Forelimb muscle (tissue), 1 donor: ENCODE results near the gene TUBA3D. TPM values are rescaled to one million over a fixed set of nuclear protein-coding genes. Genes with fewer than 3 reads are reported as not detected.
"Not testable (repeated sequence)": the region's sequence is repeated elsewhere in the genome, so short reads cannot be mapped to it uniquely, and the experiment has no call there.

Source experiments
- DNase-seq: peaks from one replicate; pipeline ENCODE4 v3.0.0-alpha.2; 2013; ENCODE audit warnings: low read depth
- polyA plus RNA-seq: library from polyadenylated mRNA; unstranded; fragments of 120-200 nt; gene quantifications from one replicate; pipeline ENCODE4 v1.2.1, GENCODE V29; 2013; ENCODE audit not compliant: insufficient read length

Gene TUBA3D
- polyA plus RNA-seq, 1 donor, result 0.72 TPM

- DNase-seq, result not testable (repeated sequence)
Observed at GRCh38 chr2:131483981-131484820, 8.3 kb downstream of the TUBA3D start.

- not testable (repeated sequence) for DNase-seq
Observed at GRCh38 chr2:131484906-131485460, 9.1 kb downstream of the TUBA3D start.

GRCh38 chr2:131486201-131486902, 10.4 kb downstream of the TUBA3D start:
- DNase-seq, result not testable (repeated sequence)

- no peak for DNase-seq
Observed at GRCh38 chr2:131488306-131489205, 12.6 kb downstream of the TUBA3D start.

- DNase-seq, result not testable (repeated sequence)
Observed at GRCh38 chr2:131490616-131491468, 14.9 kb downstream of the TUBA3D start.

- not testable (repeated sequence) for DNase-seq
Observed at GRCh38 chr2:131491469-131491836, 15.5 kb downstream of the TUBA3D start.

- DNase-seq, result not testable (repeated sequence)
Observed at GRCh38 chr2:131492015-131492417, 16.1 kb downstream of the TUBA3D start, which contains the start of gene MZT2A. TSS of gene MZT2A (minus strand) at chr2:131492397. CDS start at chr2:131492376, 21 bp downstream.

GRCh38 chr2:131492418-131493198, 16.7 kb downstream of the TUBA3D start:
- DNase-seq, result peak; percentile 85

- DNase-seq, result no peak
Observed at GRCh38 chr2:131493199-131493968, 17.5 kb downstream of the TUBA3D start.

GRCh38 chr2:131495506-131495905, 19.6 kb downstream of the TUBA3D start:
- DNase-seq, result not testable (repeated sequence)

- DNase-seq, result not testable (repeated sequence)
Observed at GRCh38 chr2:131498321-131498973, 22.5 kb downstream of the TUBA3D start.

- DNase-seq, result not testable (repeated sequence)
Observed at GRCh38 chr2:131503587-131503986, 27.7 kb downstream of the TUBA3D start.

- DNase-seq, result not testable (repeated sequence)
Observed at GRCh38 chr2:131504082-131504750, 28.3 kb downstream of the TUBA3D start.

- DNase-seq, result no peak
Observed at GRCh38 chr2:131509615-131510014, 33.7 kb downstream of the TUBA3D start.

GRCh38 chr2:131511291-131511968, 35.5 kb downstream of the TUBA3D start:
- not testable (repeated sequence) for DNase-seq

GRCh38 chr2:131511969-131512870, 36.3 kb downstream of the TUBA3D start:
- DNase-seq, result not testable (repeated sequence)
